NCI-H69 (cell line): ENCODE results near the gene MED27.
"Not testable (repeated sequence)": the region's sequence is repeated elsewhere in the genome, so short reads cannot be mapped to it uniquely, and the experiment has no call there.

Source experiments
- DNase-seq: peaks from one replicate; lab custom pipeline; 2025; lab: John Stamatoyannopoulos, UW

Gene MED27

GRCh38 chr9:131921635-131922034 is 158.0 kb downstream of the MED27 start:
- not testable (repeated sequence) for DNase-seq

GRCh38 chr9:131919216-131919615 is 160.5 kb downstream of the MED27 start:
- DNase-seq: no peak

- DNase-seq: peak; percentile 76
These were observed 161.2 kb downstream of the MED27 start for GRCh38 chr9:131918481-131918880.

- DNase-seq: no peak
These were observed 162.7 kb downstream of the MED27 start for GRCh38 chr9:131917009-131917408.

GRCh38 chr9:131915181-131915580 is 164.5 kb downstream of the MED27 start:
- no peak for DNase-seq

- DNase-seq: no peak
These were observed 167.0 kb downstream of the MED27 start for GRCh38 chr9:131912671-131913070.

- DNase-seq: no peak
These were observed 167.6 kb downstream of the MED27 start for GRCh38 chr9:131912069-131912468.

- no peak for DNase-seq
These were observed 169.1 kb downstream of the MED27 start for GRCh38 chr9:131910572-131910971.

- DNase-seq: no peak
These were observed 174.5 kb downstream of the MED27 start for GRCh38 chr9:131905144-131905543.

GRCh38 chr9:131899296-131900228 is 180.1 kb downstream of the MED27 start:
- peak; percentile 44 for DNase-seq

- peak; percentile 26 for DNase-seq
These were observed 186.7 kb downstream of the MED27 start for GRCh38 chr9:131892902-131893500.

- DNase-seq: peak; percentile 78
These were observed 187.4 kb downstream of the MED27 start for GRCh38 chr9:131892162-131892707.

GRCh38 chr9:131891598-131891997 is 188.1 kb downstream of the MED27 start:
- DNase-seq: no peak

GRCh38 chr9:131889437-131890251 is 190.0 kb downstream of the MED27 start:
- DNase-seq: peak; percentile 76

GRCh38 chr9:131888923-131889322 is 190.7 kb downstream of the MED27 start:
- no peak for DNase-seq

- DNase-seq: peak; percentile 85
These were observed 192.0 kb downstream of the MED27 start for GRCh38 chr9:131887680-131888079.

- DNase-seq: no peak
These were observed 192.8 kb downstream of the MED27 start for GRCh38 chr9:131886826-131887225.

- DNase-seq: peak; percentile 99
These were observed 194.5 kb downstream of the MED27 start for GRCh38 chr9:131885144-131885609.

GRCh38 chr9:131884222-131884621 is 195.4 kb downstream of the MED27 start:
- peak; percentile 17 for DNase-seq

- peak; percentile 31 for DNase-seq
These were observed 198.7 kb downstream of the MED27 start for GRCh38 chr9:131880833-131881583.

- no peak for DNase-seq
These were observed 199.8 kb downstream of the MED27 start for GRCh38 chr9:131879911-131880290.
